ENCODE data around the gene PGM3. TPM values are rescaled to one million over a fixed set of nuclear protein-coding genes. Genes with fewer than 3 reads are reported as not detected.

The PGM3 gene
- total RNA-seq, 1 experiment from 2014 or later = 33.8 TPM

GRCh38 chr6:83117802-83118201, 75.3 kb downstream of the PGM3 start:
- POLR2A ChIA-PET (ENCODE audit: unreplicated experiment) = no interaction called here
- no TSS peak for BruUV-seq (replicated peaks)
- CTCF ChIA-PET = no interaction called here

More at GRCh38 chr6:83117802-83118201, 75.3 kb downstream of the PGM3 start:
- Histone ChIP-seq H3K4me3 (no peak overlapping the region), H4K20me1 (ENCODE audit: insufficient read depth) (no peaks in the 10 kb centered on the region), H3K27me3 (ENCODE audit: insufficient read depth, low read depth) (no peaks in the 10 kb centered on the region), H3K9me2 (ENCODE audit: insufficient read depth) (no peaks in the 10 kb centered on the region), H3F3A (ENCODE audit: insufficient read depth, low read depth) (no peaks in the 10 kb centered on the region), H3K79me2 (ENCODE audit: low read depth) (no peaks in the 10 kb centered on the region), H3K27ac (no peak overlapping the region), H3K9me3 (ENCODE audit: insufficient read depth, low read depth) (no peaks in the 10 kb centered on the region), H3K4me1 (replicated peaks; ENCODE audit: insufficient read depth) (no peaks in the 10 kb centered on the region), H3K36me3 (ENCODE audit: low read depth) (no peaks in the 10 kb centered on the region), H3K4me2 (no peak overlapping the region), H2AFZ (no peak overlapping the region)
- TF ChIP-seq CTCF (conservative IDR thresholded peaks at IDR 0.05) = no peak
- no peak for TF ChIP-seq EZH2 (IDR thresholded peaks at IDR 0.05; ENCODE audit: low read depth)
- intact Hi-C loops (cut with micrococcal nuclease; ENCODE audit: unreplicated experiment) = no loop called here
- no peak for DNase-seq

Other genes with a start within 250 kb of the PGM3 start
- gene UBE3D, start 127.4 kb downstream of the PGM3 start, total RNA-seq (2021) = 5.5 and 6.0 TPM in 2 replicates
- gene DOP1A, start 125.6 kb downstream of the PGM3 start, total RNA-seq (2021) = 3.9 and 4.1 TPM in 2 replicates
- 1.8 and 2.1 TPM in 2 replicates for gene RWDD2A, start 92 bp upstream of the PGM3 start, total RNA-seq (2021)
- gene ME1, start 237.8 kb upstream of the PGM3 start, total RNA-seq (2021) = 82.0 and 111 TPM in 2 replicates

Measured in PC-9 (cell line).